Astrocyte (in vitro differentiated cells and primary cell): Measurements from ENCODE around the gene KCNC2.

Source experiments
- EZH2 ChIP-seq: IDR thresholded peaks from 2 replicates; pipeline ENCODE4 v1.6.1; 2012; ENCODE audit warnings: mild to moderate bottlenecking, low read length, inconsistent platforms; ENCODE audit not compliant: insufficient read depth
- TF ChIP-seq, protein P1 (sequence below): IDR thresholded peaks from 2 replicates; pipeline ENCODE4 v1.5.1; 2011; ENCODE audit warnings: low read depth, mild to moderate bottlenecking, inconsistent platforms, low read length, moderate library complexity; ENCODE audit not compliant: insufficient read depth

DNA sequence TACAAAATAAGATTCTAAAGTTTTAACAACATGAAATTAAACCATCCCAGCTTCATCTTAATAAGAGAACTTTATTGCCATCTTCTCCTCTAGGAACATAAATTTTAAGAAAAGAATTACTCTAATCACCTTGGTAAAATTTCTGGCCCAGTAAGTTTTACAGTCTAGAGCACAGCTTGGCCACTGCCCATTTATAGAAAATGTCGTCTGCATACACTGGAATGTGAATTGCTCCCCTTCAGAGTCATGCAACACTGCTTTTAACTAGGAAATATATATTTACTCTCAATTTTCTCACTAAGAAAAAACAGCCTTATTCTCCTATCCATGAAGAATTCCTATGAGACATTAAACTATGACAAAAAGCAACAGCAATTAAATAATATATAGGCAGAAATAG lies 48.2 kb downstream of the KCNC2 start:
- TF ChIP-seq, protein P1, sequence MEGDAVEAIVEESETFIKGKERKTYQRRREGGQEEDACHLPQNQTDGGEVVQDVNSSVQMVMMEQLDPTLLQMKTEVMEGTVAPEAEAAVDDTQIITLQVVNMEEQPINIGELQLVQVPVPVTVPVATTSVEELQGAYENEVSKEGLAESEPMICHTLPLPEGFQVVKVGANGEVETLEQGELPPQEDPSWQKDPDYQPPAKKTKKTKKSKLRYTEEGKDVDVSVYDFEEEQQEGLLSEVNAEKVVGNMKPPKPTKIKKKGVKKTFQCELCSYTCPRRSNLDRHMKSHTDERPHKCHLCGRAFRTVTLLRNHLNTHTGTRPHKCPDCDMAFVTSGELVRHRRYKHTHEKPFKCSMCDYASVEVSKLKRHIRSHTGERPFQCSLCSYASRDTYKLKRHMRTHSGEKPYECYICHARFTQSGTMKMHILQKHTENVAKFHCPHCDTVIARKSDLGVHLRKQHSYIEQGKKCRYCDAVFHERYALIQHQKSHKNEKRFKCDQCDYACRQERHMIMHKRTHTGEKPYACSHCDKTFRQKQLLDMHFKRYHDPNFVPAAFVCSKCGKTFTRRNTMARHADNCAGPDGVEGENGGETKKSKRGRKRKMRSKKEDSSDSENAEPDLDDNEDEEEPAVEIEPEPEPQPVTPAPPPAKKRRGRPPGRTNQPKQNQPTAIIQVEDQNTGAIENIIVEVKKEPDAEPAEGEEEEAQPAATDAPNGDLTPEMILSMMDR, result no peak
- TF ChIP-seq EZH2, result no peak
